Breast epithelium (tissue), 3 donors: ENCODE results near the gene UQCC2.

Experiments
- CTCF ChIP-seq, 3 donors: fragments of 450-650 bp; IDR thresholded peaks; one replicate each; pipeline ENCODE4 v1.5.1; 2016 to 2017; ENCODE audit warnings: antibody characterized with exemption in 3 of 3, mild to moderate bottlenecking in 3 of 3, moderate library complexity in 3 of 3
- POLR2A ChIP-seq: fragments of 450-650 bp; IDR thresholded peaks from one replicate; pipeline ENCODE4 v1.6.1; 2016; ENCODE audit warnings: antibody characterized with exemption, mild to moderate bottlenecking, moderate library complexity
- POLR2AphosphoS5 ChIP-seq, 3 donors: sonication (generic); formaldehyde crosslinking; IDR thresholded peaks; one replicate each; pipeline ENCODE4 v1.6.1; 2017; ENCODE audit warnings: antibody characterized with exemption in 3 of 3

GRCh38 chr6:33663727-33664449 is 47.6 kb downstream of the UQCC2 start:
- TF ChIP-seq CTCF (IDR thresholded peaks at IDR 0.05) (no peak), POLR2AphosphoS5 (IDR thresholded peaks at IDR 0.05) (no peak), POLR2A (no peak)
